Right hindlimb (tissue), 1 donor: ENCODE data around the gene SHANK1.

Source experiments
- DNase-seq: peaks from one replicate; pipeline ENCODE4 v3.0.0-alpha.2; 2018

Gene SHANK1

DNA sequence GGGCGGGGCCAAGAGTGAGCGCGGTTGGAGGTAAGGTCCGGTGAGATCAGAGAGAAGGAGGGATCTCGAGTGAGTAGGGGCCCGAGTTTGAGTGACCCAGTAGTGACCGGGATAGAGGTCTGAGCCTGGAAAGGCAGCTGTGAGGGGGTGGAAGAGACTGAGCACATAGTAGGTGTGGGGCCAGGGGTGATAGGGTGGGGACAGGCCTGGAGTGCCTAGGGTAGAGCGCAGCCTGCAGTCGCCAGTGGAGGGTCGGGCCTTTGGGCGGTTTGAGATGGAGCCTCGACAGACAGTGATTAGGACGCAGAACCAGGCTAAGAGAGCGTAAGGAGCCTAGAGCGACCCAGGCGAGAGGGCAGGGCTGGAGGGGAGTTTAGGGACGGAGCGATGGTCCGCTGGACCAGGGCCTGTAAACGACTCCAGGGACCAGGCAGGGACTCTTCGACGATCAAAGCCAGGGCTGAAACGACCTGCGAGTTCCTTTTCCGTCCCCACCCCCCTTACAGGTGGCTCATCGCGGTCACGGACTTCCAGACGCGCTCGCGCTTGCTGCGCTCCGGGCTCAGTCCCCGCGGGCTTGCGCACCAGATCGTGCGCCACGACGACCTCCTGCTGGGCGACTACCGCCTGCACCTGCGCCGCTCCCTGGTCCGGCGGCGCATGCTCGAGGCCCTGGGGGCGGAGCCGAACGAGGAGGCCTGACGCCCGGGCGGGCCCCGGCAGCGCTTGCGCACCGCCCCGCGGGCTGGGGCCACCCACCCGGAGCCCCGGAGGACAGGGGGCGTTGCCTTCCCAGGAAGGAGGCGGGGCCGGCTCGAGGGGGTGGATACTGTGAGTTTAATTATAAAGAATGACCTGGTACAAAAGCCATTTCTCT is 60.9 kb downstream of the SHANK1 start:
- peak; percentile 74 for DNase-seq

DNA sequence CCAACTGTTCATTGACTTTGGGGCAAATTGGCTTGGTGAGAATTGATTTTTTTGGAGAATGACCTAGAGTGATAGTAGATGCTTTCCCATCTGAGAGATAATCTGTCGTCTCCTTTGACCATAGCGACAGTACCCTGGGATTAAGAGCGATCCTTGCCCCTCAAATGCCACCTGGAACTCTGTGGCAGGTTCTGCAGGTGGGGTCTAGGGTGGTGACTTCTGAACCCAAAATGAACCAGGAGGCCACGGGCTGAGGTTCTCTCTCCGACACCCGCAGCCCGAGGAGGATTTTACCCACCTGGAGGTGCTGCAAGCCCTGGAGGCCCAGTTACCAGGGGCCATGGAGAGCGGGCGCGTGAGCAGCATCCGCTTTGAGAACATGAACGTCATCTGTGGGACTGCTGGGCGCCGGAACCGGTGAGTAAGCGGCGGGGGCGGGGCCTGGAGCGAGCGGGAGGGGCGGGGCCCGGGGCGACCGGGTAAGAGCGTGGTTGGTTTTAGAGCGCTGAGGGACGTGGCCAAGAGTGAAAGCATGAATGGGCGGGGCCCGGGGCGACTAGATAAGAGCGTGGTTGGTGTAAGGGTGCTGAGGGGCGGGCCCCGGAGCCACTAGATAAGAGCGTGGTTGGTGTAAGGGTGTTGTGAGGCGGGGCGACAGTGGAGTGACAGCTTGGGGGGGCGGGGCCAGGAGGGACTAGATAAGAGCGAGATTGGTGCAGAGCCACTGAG is 61.7 kb downstream of the SHANK1 start:
- peak; percentile 90 for DNase-seq

DNA sequence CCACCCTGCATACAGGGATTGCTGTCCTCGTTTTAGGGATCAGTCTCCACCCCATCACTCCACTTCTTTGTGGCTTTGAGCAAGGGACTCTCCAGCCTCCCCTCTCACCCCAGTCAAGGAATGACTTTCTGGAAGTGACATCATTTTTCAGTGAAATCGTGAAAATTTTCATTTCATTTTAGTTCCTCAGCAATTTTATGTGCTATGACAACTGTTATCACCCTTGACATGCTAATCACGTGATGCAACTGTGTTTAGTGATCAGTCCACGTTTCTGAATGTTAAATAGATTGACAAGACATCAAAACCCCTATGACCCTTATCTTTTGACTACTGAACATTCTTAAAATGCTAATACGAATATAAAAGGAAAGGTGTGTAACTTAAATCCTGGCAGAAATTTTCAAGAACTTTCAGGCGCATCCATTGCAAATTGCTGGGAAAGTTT is 62.4 kb downstream of the SHANK1 start:
- DNase-seq: no peak

DNA sequence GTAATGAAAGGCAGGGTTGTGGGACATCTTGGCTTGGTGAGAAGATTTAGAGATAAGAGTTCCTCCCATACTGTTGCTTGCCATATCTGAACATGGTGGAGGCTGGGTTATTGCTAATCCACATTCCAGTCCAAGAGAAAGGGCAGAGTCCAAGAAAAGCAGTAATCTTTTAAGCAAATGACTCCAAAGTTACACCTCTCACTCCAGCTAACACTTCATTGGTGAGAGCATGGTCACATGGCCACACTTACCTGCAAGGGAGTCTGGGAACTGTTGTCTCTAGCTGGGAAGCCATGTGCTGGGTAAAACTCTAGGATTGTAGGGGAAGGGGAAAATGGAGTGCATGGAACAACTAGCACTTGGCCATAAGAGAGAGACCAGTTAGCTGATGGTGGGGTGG is 64.7 kb downstream of the SHANK1 start:
- DNase-seq: no peak

DNA sequence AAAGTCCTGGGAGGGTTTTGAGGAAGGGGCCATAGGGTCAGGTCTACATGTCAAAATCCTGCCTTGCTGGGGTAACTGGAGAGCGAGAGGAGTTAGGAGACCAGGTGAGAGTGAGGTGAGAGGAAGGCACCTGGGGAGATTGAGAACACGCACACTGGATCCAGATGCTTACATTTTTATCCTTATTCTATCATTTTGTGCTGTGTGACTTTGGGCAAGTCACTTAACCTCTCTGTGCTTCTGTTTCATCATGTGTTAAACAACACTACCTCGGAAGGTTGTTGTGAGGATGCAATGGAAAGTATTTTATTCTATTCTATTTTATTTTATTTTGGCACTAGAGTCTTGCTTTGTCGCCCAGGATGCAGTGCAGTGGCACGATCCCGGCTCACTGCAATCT is 66.9 kb downstream of the SHANK1 start:
- no peak for DNase-seq

DNA sequence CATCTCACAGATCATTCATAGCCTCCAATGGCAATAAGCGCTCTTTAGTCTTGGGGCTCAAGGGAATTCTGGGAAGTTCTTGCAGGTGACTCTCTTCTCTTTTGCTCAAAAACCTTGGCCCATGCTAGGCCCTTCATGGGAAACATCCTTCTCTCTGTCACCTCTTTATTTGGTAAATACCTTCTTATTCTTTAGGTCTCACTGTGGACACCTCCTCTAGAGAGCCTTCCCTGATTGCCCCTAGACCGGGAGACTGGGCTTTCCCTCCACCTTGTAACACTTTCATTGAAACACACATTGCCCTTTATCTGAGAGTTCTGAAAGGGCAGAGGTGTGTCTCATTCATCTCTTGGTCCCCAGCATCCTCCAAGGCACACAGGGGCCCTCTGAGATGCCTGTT is 68.4 kb downstream of the SHANK1 start:
- DNase-seq: no peak

DNA sequence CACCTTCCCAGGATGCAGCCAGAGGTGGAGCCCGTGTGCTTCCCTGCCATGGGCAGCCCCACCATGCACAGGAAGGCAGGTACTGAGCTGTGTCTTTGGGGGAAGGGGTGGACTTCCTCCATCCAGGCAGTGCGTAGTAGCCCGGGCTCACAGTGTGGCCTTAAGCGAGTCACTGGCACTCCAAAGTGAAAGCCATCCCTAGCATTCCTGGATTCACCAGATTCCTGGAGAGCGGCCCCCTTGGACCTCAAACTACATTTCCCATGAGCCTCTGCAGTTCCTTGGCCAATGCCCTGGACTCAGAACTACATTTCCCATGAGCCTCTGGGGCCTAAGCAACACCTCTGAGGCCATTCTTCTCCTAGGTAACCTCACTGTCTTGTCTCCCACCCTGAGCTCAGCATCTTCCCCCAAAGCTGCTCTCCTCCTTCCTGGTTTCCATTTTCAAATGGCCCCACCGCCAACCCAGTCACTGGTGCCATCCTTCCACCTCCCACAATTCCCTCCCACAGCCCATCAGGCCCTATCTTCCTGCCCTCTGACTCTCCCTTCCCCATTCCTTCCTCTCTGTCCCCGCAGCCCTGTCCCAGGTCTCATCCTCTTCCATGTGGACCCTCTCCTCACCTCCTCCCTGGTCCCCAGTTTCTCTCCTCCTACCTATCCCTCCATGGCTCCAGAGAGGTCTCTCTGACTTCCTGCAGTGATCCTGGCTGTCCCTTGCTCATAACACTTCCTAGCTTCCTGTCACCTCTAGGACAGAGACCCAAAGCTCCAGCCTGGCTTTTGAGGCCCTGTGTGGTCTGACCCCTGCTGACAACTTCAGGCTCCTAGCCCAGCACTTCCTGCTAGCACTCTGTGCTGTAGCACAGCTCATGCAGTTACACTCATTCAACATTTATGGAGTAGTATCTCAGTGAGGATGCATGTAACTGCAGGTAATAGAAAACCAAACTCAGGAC is 69.9 kb downstream of the SHANK1 start, which contains the start of gene C19orf81:
TSS of gene C19orf81 (plus strand) at position 13 of the 959 bp plus-strand sequence. CDS start at position 13, 0 bp downstream.
- DNase-seq: no peak

DNA sequence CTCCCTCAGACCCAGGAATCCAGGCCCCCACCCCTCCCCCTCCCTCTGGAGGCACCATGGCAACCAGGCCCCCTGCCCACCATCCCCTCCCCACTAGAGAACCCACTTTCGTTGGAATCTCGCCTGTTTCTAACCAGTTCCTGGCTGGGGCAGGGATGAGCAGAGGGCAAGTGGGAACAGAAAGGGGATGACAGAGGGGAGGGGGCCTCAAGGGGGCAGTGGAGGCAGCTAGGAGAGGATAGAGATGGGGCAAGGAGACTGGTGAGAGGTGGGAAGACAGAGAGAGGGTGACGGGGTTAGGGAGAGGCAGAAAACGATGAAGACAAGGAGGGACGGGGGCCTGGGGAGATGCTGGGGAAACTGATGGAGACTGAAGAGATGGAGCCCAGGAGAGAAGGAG is 70.9 kb downstream of the SHANK1 start:
- DNase-seq: no peak

DNA sequence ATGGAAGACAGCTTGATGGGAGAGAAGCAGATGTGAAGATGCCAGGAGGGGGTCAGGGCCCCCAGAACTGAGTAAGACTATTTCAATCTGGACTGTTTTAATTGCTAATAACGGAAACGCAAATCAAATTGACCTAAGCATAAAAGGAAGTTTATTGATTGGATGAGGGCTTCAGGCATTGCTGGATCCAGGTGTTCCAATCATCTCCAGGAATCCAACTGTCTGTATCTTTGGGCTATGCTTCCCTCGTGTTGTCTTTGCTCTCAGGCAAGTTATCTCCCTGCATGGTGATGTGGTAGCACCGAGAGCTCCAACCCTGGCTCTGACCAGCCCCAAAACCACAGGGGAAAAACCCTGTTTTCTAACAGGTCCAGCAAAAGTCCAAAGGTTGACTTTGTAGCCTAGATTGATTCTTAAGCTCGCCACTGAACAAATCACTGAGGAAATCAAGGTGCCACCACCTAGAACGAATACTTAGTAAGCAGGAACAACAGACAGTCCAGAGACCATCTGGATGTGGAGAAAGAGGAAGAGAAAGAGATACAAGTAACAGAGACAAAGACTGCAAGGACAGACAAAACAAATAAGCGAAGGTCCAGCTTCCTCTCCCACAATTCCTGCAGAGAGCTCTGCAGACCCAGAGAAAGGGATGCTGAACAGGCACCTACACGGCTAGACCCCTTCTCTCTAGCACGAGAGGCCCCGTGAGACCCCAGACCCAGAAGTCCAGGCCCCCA is 71.6 kb downstream of the SHANK1 start:
- no peak for DNase-seq

DNA sequence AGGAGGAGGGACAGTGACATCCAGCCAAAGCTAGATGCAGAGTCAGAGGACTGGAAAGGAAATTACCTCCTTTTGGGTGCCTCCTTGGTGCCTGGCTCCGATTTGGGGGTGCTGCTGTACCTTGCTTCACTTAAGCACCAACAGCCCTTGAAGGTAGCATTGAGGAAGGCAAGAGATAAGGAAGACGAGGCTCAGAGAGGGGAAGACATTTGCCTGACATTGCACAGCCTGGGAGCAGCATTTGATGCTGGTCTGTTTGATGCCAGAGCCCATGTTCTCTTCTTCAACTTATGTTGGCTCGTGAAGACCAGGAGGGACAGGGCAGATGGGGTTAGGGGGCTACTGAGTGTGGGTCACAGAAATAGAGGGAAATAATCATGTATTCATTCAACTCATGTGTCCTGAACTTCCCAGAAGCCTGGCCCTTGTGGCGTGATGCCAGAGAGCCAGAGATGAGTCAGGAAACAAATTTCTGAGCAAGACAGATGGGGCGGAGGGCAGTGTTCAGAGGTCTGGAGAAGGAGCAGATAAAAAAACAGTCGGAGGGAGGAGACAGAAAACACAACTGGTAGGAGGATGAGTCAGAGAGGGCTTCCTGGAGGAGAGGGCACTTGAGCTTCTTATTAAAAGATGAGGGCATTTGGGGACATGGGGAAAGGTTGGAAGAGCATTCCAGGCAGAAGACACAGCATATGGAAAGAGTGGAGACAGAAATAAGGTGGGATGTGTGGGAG is 73.4 kb downstream of the SHANK1 start:
- DNase-seq: no peak

DNA sequence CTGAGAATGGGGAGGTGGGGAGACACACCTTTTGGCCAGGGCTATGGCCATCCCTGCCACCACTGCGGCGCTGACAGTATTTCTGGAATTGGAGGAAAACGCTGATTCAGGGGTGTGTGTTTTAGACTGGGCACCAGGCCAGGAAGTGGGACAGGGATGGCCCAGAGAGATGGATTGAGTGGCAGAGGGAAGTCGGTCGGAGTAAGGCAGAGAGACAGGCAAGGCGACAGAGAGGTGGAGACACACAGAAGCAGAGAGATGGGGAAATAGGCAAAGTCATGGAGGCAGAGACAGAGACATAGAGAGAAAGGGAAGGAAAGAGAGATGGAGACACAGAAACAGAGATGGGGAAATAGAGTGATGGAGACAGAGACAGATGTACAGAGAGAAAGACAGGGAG is 74.5 kb downstream of the SHANK1 start:
- DNase-seq: no peak

DNA sequence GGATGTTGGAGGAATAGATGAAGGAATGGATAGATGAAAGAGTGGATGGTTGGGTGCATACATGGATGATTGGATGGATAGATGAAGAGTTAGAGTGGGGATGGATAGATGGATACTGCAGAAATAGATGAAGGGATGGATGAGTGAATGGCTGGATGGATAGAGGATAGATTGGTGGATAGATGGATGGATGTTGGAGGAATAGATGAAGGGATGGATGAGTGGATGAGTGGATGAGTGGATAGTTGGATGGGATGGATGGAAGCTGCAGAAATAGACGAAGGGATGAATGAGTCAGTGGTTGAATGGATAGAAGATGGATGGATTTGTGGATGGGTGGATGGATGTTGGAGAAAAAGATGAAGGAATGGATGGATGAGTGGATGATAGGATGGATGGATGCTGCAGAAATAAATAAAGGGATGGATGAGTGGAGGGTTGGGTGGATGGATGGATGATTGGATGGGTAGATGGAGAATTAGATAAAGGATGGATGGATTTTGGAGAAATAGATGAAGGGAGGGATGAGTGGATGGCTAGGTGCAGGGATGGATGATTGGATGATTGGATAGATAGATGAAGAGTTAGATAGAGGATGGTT is 75.2 kb downstream of the SHANK1 start:
- DNase-seq: no peak

DNA sequence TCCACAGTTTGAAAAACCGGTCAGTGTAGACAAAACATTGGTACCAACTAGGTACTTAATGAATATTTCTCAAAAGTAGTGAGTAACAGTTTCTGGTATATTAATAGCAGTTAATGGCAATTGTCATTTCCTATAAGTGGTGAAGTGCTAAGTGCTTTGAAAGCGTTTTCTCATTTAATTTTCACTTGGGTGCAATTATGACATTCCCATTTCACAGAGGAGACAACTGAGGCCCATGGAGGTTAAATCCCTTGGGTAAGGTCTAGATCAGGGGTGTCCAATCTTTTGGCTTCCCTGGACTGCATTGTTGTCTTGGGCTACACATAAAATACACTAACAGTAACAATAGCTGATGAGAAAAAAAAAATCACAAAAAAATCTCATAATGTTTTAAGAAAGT is 79.2 kb downstream of the SHANK1 start:
- no peak for DNase-seq

DNA sequence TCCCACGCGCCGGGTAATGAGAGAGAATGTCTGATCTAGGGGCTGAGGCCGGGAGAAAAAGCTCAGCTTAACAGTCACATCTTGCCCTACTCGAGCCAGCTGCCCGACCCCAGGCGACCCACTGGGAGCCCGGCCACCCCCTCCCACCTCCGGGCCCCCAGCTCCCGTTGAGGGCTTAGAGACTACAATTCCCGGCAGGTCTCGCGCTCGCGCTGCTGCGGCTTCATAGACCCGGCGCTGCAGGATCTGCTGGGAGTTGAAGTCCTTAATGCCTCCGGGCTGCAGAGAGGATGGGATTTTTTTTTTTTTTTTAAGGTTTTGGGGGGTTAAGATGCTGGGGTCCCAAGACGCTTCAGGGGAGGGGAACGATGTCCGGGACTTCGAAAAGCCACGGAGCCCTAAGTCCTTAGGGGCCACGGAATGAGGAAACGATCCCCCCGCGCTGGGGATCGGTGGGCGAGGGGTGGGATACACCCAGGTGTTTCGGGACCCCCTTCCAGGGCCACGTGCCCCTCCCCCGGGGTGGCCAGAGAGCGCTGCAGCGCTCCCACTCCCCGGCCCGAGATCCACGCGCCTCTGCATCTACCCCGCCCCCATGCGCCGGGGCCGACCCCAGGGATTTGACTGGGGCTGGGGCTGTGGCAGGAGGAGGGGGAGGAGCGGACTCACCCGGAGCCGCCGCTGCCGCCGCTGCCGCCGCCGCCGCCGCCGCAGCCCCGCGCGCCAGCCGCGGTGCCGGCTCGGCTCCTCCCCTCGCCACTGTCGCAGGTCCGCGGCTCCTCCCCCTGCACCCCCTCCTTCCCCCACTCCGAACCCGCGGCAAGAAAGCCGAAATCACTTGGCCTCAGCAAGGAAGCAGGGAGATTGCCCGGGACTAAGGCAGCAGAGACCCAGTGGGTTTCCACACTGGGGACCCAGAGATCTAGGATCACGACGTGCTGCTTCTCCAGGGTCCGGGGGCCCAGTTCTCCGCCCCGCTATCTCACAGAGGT is 80.2 kb downstream of the SHANK1 start, which contains the start of gene SYT3:
TSS of gene SYT3 (minus strand) at position 761 of the 992 bp plus-strand sequence. CDS start 2,470 bp downstream, outside the sequence.
- DNase-seq: peak; percentile 28

DNA sequence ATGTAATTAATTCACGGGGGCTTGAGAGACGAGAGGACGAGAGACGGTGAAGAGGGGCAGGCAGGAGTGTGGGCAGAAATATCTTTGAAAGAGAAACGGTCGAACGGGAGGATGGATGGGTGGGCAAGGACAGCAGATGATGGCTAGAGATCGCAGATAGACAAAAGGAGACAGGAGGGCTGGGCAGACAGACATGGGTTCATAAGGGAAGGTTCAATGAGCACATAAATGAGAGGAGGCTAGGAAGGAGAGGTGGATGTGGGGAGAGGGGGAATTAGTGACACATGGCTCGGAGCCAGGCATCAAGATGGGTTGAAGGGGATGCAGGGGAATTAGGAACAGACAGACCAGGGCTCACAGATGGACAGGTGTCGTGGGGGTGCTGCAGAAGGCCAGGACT is 81.0 kb downstream of the SHANK1 start:
- no peak for DNase-seq

DNA sequence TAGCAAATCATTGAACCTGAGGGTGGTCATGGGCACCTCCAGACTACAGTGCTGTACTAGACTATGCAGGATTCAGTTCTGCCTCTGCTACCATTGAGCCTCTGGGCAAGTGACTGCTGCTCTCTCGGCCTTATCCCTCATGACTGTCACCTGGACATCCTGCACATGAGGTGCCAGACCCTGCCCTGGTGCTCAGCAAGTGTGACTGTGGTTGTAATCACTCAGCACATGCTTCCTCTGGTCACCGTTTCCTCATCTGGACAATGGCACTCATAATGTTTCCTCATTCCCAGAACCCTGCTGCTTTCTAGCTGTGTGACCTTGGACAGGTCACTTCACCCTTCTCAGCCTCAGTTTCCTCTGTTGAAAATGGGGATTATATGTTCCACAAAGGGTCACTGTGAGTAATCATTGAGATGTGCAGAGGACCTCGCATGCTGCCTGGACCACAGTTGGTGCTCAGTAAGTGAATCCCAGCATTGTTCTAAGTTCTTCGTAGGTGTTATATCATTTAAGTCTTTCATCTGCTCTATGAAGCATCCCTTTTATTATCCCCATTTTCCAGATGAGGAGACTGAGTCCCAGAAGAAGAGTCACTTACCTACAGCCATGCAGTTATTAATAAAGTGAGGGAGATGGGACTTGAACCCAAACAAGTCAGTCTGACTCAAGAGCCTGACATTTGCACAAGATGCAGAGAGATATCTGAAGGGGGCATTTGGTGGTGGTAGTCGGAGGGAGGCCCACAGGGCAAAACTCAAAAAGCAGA is 83.1 kb downstream of the SHANK1 start:
- DNase-seq: no peak

DNA sequence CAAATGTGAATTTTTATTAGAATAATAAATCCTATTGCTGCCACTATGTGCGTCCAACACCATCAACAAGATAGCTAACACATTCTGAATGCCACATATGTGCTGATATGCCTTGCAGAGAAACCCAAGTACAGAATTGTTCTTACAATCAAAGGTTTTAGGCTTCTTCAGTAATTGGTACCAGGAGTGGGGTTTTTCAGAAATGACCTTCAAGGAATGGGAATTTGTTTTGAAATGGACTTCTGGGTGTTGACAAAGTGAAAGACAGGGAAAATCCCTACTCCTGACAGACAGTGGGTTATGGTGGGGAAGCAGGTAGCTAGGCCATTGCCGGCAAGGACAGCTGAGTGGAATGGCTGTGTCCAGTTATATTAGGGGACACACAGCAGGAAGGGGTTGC is 85.6 kb downstream of the SHANK1 start:
- no peak for DNase-seq

DNA sequence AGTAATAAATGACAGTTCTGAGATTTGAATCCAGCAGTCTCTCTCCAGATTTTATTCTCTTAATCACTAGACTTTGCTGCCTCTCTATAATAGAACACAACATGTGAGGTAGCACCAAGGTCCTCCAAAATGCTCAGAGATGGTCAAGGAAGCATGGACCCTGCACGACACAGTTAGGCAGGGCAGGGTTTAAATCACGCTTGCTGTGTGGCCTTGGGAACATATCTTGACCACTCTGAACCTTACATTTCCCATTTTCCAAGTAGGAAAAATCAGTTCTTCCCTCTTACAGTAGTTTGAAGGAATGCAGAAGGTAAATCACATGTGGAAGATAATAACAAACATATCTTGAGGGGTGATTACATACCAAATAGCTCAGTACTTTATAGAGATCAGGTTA is 86.2 kb downstream of the SHANK1 start:
- DNase-seq: no peak
